A549 (cell line): Measurements from ENCODE around the gene SNX25. TPM values are rescaled to one million over a fixed set of nuclear protein-coding genes. Genes with fewer than 3 reads are reported as not detected.

Experiments
- ATAC-seq, 2 experiments: fragments of 200-7000 bp in 1 of 2; fragments of >200 bp in 1 of 2; cut with Nextera tagmentation in 1 of 2; cut with Tn5 transposase in 1 of 2; 3 replicates each; pipeline versions ENCODE4 v1.8.0 to v1.9.1; 2018 to 2020; ENCODE audit warnings: mild to moderate bottlenecking in 1 of 2, moderate library complexity in 1 of 2
- CTCF ChIA-PET: fragments of 300-600 bp; sonication (Branson Sonifier 250); formaldehyde crosslinking; extraction: SDS; loops from one replicate; lab custom pipeline; 2021; ENCODE audit warnings: antibody characterized with exemption, inconsistent platforms; lab: Yijun Ruan, JAX
- POLR2A ChIA-PET: fragments of 350-600 bp; formaldehyde crosslinking; extraction: SDS; loops from one replicate; lab custom pipeline; 2021; ENCODE audit warnings: antibody characterized with exemption, inconsistent platforms; lab: Yijun Ruan, JAX
- DNase-seq, 2 experiments: peaks; one replicate each; pipeline versions ENCODE4 v3.0.0 to v3.0.0-alpha.2; 2011 to 2016; ENCODE audit warnings: low read depth in 1 of 2, low spot score in 1 of 2
- FAIRE-seq: peaks from 2 replicates; lab custom pipeline; 2011; peaks lifted over from hg19 to GRCh38; lab: Jason Lieb, UNC
- H3K27ac ChIP-seq, 2 experiments: fragments of >200 bp; sonication (Bioruptor Twin); formaldehyde crosslinking; 3 replicates each; pipeline ENCODE4 v1.5.1; 2016 to 2017
- H3K4me1 ChIP-seq: fragments of >200 bp; sonication (Bioruptor Twin); formaldehyde crosslinking; 3 replicates; pipeline ENCODE4 v1.6.1; 2016
- H3K4me2 ChIP-seq: fragments of >200 bp; sonication (Bioruptor Twin); formaldehyde crosslinking; 3 replicates; pipeline ENCODE4 v1.6.1; 2016
- H3K4me3 ChIP-seq: fragments of >200 bp; sonication (Bioruptor Twin); formaldehyde crosslinking; 3 replicates; pipeline ENCODE4 v1.5.1; 2016
- H3K9me3 ChIP-seq: fragments of >200 bp; sonication (Bioruptor Twin); formaldehyde crosslinking; 3 replicates; pipeline ENCODE4 v1.6.1; 2016
- CBX2 ChIP-seq: fragments of 200-600 bp; sonication (generic); IDR thresholded peaks from 2 replicates; pipeline ENCODE4 v1.6.1; 2016; ENCODE audit warnings: low read depth, mild to moderate bottlenecking, borderline replicate concordance
- EHF ChIP-seq: fragments of 250-450 bp; sonication (Bioruptor Pico); IDR thresholded peaks from 2 replicates; pipeline ENCODE4 v1.5.0; 2020; ENCODE audit warnings: mild to moderate bottlenecking
- FOSB ChIP-seq: fragments of 250-450 bp; sonication (Bioruptor Pico); IDR thresholded peaks from 2 replicates; pipeline ENCODE4 v1.5.0; 2020; ENCODE audit warnings: mild to moderate bottlenecking, moderate library complexity
- FOXS1 ChIP-seq: fragments of 250-450 bp; sonication (Bioruptor Pico); IDR thresholded peaks from 2 replicates; pipeline ENCODE4 v1.5.0; 2020; ENCODE audit warnings: mild to moderate bottlenecking, moderate library complexity
- JUNB ChIP-seq: fragments of >200 bp; sonication (Bioruptor Twin); formaldehyde crosslinking; IDR thresholded peaks from 2 replicates; pipeline ENCODE4 v1.6.1; 2016
- MAFK ChIP-seq: fragments of 450-650 bp; IDR thresholded peaks from 2 replicates; pipeline ENCODE4 v1.6.1; 2014; ENCODE audit not compliant: partially characterized antibody
- MAZ ChIP-seq: fragments of 150-350 bp; IDR thresholded peaks from 2 replicates; pipeline ENCODE4 v1.6.1; 2014; ENCODE audit warnings: antibody characterized with exemption, low read depth, low read length, borderline replicate concordance
- PHF8 ChIP-seq: fragments of 200-600 bp; sonication (generic); IDR thresholded peaks from 2 replicates; pipeline ENCODE4 v1.6.1; 2016; ENCODE audit warnings: low read depth, mild to moderate bottlenecking, antibody characterized with exemption, moderate library complexity, borderline replicate concordance
- RARB ChIP-seq: fragments of 250-450 bp; sonication (Bioruptor Pico); IDR thresholded peaks from 2 replicates; pipeline ENCODE4 v1.8.0; 2021; ENCODE audit warnings: mild to moderate bottlenecking, moderate library complexity
- SREBF2 ChIP-seq: fragments of 450-650 bp; IDR thresholded peaks from 2 replicates; pipeline ENCODE4 v1.6.1; 2014; ENCODE audit warnings: mild to moderate bottlenecking, moderate library complexity
- TFCP2L1 ChIP-seq: fragments of 250-450 bp; sonication (Bioruptor Pico); IDR thresholded peaks from 2 replicates; pipeline ENCODE4 v1.5.0; 2021; ENCODE audit warnings: mild to moderate bottlenecking
- USF2 ChIP-seq: fragments of 450-650 bp; IDR thresholded peaks from 2 replicates; pipeline ENCODE4 v1.6.1; 2014; ENCODE audit warnings: antibody characterized with exemption
- WGBS: methylation state at CpG from one replicate; pipeline ENCODE4 v1.1.6; 2017; ENCODE audit errors: missing lambda C conversion rate; 5-methylcytosine and 5-hydroxymethylcytosine counted together
- polyA plus RNA-seq, 4 experiments: library from polyadenylated mRNA; depleted of rRNA in 3 of 4; stranded (reverse); fragments of >200 nt; fragmentation: RNase III in 1 of 4; extraction: RNeasy Plus Mini Kit Qiagen cat#74134 plus additional on column Dnase treatment in 1 of 4; gene quantifications; 2 replicates in 3 of 4; 3 replicates in 1 of 4; pipeline ENCODE4 v1.2.3, GENCODE V29; 2011 to 2017
- TF ChIP-seq, protein P1 (sequence below): fragments of 200-600 bp; sonication (generic); IDR thresholded peaks from 2 replicates; pipeline ENCODE4 v1.6.1; 2016; ENCODE audit warnings: antibody characterized with exemption, mild to moderate bottlenecking, moderate library complexity
- TF ChIP-seq, protein P2 (sequence below): fragments of >200 bp; sonication (Bioruptor Twin); formaldehyde crosslinking; IDR thresholded peaks from 2 replicates; pipeline ENCODE4 v1.6.1; 2016
- TF ChIP-seq, protein P3 (sequence below): fragments of 250-450 bp; sonication (Bioruptor Pico); IDR thresholded peaks from 2 replicates; pipeline ENCODE4 v1.5.0; 2020; ENCODE audit warnings: low read depth, mild to moderate bottlenecking, moderate library complexity

The SNX25 gene
- polyA plus RNA-seq, 2 of the 4 experiments (the other 2 are of a cell fraction), result 10.1 to 13.0 TPM

DNA sequence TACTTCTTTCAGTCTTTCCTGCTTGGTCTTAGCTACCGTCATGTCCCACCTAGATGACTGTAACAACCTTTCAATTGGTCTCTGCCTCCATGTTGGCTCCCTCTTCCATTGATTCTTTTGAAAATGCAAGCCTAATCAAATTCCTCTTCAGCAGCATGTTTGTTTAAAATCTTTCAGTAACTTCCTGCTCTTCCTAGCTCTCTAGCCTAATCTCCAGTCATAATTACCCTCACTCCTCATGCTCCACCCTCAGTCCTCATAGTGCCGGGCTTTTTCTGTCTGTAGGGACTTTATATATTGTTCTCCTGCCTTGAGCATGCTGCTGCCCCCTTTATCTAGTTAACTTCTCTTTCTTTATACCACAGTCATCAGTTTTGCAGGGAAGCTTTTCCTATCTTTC is 12.1 kb downstream of the SNX25 start:
- TF ChIP-seq FOSB (CRISPR knock-in tag) (no peak), TFCP2L1 (CRISPR knock-in tag) (no peak), MAFK (peak; percentile 21)
- no peak overlapping the region for H3K4me3 ChIP-seq
- FAIRE-seq (no peak), ATAC-seq (no peak), DNase-seq (no peak)
- no peaks in the 10 kb centered on the region for H3K4me1 ChIP-seq
- POLR2A ChIA-PET, result no interaction called here
- H3K27ac ChIP-seq, result no peak overlapping the region
- CTCF ChIA-PET, result interaction anchor here (0.6 kb wide), 1 partner anchor 64 kb away, joined by 3 read pairs; no protein-coding TSS in a partner anchor
- H3K4me2 ChIP-seq, result no peak overlapping the region
- H3K9me3 ChIP-seq, result no peaks in the 10 kb centered on the region
- WGBS, result 95% methylated on average over 2 of the region's 2 CpGs

GRCh38 chr4:185221912-185222311 is 12.5 kb downstream of the SNX25 start:
- FAIRE-seq, result no peak
- 51% methylated on average over 5 of the region's 10 CpGs for WGBS
- no peak overlapping the region for H3K4me3 ChIP-seq

DNA sequence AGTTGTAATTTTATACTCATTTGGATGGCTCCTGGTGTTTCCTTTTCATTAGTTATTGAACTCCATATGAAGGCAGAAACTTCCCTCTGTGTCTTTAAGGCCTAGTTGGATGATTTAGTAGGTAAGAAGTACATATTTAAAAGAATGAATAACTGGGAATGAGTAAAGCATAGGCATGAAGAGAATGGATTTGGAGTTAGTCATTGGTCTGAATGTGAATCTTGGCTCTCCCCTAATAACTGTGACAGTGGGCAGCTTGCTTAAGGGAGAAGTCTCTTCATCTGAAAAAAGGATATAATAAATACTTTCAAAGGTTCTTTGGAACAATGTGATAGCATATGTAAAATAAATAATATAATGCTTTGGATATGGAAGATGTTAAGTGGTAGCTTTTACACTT is 13.2 kb downstream of the SNX25 start:
- ChIA-PET POLR2A (no interaction called here), CTCF (interaction anchor here (0.9 kb wide), 1 partner anchor 13 kb away, joined by 3 read pairs; no protein-coding TSS in a partner anchor)
- no peak for FAIRE-seq

More at GRCh38 chr4:185221912-185222311, 12.5 kb downstream of the SNX25 start:
- no peaks in the 10 kb centered on the region for H3K9me3 ChIP-seq
- no peaks in the 10 kb centered on the region for H3K4me1 ChIP-seq
- no peak overlapping the region for H3K4me2 ChIP-seq
- TF ChIP-seq CBX2, result no peak
- no peak for TF ChIP-seq SREBF2
- TF ChIP-seq JUNB, result no peak
- TF ChIP-seq, protein P1, sequence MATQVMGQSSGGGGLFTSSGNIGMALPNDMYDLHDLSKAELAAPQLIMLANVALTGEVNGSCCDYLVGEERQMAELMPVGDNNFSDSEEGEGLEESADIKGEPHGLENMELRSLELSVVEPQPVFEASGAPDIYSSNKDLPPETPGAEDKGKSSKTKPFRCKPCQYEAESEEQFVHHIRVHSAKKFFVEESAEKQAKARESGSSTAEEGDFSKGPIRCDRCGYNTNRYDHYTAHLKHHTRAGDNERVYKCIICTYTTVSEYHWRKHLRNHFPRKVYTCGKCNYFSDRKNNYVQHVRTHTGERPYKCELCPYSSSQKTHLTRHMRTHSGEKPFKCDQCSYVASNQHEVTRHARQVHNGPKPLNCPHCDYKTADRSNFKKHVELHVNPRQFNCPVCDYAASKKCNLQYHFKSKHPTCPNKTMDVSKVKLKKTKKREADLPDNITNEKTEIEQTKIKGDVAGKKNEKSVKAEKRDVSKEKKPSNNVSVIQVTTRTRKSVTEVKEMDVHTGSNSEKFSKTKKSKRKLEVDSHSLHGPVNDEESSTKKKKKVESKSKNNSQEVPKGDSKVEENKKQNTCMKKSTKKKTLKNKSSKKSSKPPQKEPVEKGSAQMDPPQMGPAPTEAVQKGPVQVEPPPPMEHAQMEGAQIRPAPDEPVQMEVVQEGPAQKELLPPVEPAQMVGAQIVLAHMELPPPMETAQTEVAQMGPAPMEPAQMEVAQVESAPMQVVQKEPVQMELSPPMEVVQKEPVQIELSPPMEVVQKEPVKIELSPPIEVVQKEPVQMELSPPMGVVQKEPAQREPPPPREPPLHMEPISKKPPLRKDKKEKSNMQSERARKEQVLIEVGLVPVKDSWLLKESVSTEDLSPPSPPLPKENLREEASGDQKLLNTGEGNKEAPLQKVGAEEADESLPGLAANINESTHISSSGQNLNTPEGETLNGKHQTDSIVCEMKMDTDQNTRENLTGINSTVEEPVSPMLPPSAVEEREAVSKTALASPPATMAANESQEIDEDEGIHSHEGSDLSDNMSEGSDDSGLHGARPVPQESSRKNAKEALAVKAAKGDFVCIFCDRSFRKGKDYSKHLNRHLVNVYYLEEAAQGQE, result no peak
- TF ChIP-seq, protein P2, sequence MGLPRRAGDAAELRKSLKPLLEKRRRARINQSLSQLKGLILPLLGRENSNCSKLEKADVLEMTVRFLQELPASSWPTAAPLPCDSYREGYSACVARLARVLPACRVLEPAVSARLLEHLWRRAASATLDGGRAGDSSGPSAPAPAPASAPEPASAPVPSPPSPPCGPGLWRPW, result no peak
- TF ChIP-seq EHF (CRISPR knock-in tag), result no peak
- TF ChIP-seq PHF8, result no peak
- TF ChIP-seq TFCP2L1 (CRISPR knock-in tag), result no peak
- TF ChIP-seq, protein P3, sequence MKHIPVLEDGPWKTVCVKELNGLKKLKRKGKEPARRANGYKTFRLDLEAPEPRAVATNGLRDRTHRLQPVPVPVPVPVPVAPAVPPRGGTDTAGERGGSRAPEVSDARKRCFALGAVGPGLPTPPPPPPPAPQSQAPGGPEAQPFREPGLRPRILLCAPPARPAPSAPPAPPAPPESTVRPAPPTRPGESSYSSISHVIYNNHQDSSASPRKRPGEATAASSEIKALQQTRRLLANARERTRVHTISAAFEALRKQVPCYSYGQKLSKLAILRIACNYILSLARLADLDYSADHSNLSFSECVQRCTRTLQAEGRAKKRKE (CRISPR knock-in tag), result no peak
- TF ChIP-seq FOXS1 (CRISPR knock-in tag), result no peak
- no peak for TF ChIP-seq USF2
- no peak for TF ChIP-seq FOSB (CRISPR knock-in tag)
- TF ChIP-seq MAZ, result no peak
- no peak for TF ChIP-seq RARB (CRISPR knock-in tag)
- ATAC-seq (no peak), DNase-seq (no peak)
- ChIA-PET POLR2A (no interaction called here), CTCF (interaction anchor here (0.6 to 0.9 kb wide), 2 partner anchors 12 to 64 kb away, joined by 3 read pairs; no protein-coding TSS in a partner anchor)
- H3K27ac ChIP-seq, result no peak overlapping the region

More for the DNA sequence above, 13.2 kb downstream of the SNX25 start:
- Histone ChIP-seq H3K27ac (no peak overlapping the region), H3K4me1 (no peaks in the 10 kb centered on the region), H3K4me3 (no peak overlapping the region), H3K4me2 (no peak overlapping the region), H3K9me3 (no peaks in the 10 kb centered on the region)
- no peak for ATAC-seq
- TF ChIP-seq, protein P2, result no peak
- no peak for TF ChIP-seq SREBF2
- TF ChIP-seq, all 56 proteins: peak for 0
- DNase-seq, result no peak
